Inflammatory macrophage treated with lipopolysaccharide for 1 hour (primary cell): ENCODE results near the gene IGF1R.
A peak's percentile ranks its signal among the peaks of the same experiment; 100 is the strongest.

Experiments
- DNase-seq, 2 donors: peaks; one replicate each; pipeline ENCODE4 v3.0.0-alpha.2; 2020 to 2022

The IGF1R gene

DNA sequence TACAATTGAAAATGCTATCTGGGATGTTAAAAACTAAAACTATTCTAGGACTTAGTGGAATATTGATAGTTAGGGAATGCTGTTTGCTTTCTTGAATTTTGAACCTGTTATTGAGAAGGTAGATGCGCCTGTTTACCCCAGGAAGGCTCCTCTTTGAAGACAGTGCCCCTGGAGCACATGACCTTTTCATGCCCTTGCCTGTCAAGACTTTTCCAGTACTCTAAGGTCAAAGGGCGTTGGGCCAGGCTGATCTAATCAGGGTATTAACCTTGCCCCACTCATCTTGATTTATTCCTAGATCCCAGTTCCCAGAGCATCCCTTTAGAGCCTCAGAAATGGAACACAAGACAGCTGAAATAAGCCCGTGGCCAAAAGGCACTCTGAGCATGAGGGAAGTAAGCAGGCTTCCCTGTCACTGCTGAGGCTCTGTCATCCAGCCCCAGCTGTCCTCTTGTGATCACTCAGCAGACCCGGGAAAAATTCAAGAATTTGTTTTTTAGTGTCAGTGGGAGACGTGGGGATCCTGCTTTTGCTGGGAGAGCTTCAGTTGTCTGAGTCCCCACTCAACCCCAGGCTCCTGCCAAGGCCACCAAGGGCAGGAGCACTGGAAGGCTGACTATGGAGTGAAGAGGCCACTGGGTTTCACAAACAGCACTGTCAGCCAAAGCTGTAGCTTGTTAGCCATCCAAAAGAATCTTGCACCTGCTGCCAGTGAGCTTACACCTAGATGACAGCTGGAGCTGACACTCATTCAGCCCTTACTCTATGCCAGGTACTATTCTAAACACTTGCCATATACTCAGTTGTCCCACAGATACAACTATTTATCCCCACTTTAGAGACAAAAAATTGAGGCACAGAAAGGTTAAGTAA lies 190.3 kb downstream of the IGF1R start:
- no peak for DNase-seq

DNA sequence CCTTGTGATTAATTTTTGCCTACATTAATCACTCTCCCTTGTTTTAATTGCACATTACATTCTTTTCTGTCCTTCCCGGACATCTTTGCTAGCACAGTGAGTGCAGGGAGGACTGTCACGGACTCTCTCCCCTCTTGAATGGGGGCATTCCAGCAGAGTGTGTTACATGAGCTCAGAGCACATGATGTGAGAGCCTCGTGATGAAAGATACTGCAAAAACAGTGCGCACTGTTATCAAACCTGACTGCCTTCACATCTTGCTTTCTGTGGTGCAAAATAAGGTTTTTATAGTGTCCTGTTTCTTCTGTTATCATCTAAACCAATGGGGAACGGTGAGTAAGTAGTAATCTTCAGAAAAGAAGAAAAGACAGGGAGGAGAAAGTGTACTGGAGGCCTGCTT lies 191.7 kb downstream of the IGF1R start:
- no peak for DNase-seq

DNA sequence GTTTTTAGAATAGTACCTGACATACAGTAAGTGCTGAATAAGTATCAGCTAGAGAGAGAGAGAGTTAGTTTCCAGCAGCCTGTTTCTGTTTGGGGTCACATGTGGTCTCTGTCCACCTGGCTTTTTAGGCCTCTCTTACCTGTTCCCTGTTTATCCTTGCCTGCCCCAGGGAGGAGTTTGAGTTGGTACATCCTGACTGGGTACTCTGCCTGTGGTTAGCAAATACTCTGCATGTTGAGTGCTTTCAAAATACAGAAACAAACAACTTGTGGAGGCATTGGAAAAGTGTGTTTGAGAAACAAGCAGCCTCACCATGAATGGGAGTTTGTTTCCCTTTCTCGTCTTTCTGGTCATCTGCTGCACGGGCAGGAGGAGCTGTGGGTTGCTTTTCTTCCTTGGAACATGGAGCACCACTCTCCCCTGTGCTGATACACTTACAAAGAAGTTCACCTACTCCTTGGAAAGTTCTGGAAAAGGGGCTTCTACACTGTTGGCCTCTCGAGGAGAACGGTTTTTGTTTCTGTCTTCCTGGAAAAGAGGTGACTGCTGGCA lies 193.2 kb downstream of the IGF1R start:
- no peak for DNase-seq

DNA sequence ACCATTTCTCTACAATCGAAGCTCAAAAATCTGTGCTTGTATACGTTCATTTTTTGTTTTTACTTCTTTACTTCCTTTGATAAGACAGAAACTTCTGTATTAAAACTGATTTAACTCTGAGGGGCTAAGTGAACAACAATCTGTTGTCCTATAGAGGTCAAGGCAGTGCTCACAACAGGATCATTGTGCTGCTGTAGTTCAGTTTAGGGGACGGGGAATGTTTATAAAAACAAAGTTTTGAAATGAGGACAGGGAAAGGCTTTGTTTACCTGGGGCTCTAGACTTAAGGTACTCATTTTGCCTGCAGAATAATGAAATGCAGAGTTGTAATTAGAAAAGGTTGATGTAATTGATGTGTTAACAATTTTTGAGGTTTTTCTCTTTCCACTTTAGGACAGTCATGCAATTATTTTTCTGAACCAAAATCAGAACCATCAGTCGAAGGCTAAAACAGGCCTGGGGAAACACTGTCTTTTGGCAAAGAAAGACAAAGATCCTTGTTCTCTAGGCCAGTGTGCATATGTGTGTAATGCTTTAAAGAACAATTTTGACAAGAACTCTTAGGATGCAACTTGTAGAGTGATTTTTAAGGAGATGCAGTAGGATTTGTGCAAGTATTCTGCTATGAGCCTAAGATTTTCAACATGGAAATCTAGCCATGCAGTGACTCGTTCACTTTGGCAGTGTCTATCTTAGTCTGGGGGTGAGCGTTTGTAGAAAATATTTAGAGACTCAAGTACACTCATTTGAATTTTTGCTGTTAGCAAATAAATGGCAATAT lies 194.0 kb downstream of the IGF1R start:
- DNase-seq, result no peak

DNA sequence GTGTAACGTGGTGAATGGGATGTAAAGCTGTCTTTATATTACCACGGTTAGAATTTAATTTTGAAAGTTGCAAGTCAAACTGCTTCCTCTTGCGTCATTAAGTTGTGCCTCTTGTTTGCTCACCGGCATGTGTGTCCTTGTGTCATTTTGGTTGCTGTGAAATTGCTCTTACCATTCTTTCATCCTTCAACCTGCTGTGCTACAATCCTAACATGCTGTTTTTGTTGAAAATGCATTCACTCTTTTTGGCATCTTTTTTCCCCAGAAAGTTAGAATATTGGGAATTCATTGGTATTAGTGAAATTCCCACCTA lies 194.6 kb downstream of the IGF1R start:
- DNase-seq, result no peak

DNA sequence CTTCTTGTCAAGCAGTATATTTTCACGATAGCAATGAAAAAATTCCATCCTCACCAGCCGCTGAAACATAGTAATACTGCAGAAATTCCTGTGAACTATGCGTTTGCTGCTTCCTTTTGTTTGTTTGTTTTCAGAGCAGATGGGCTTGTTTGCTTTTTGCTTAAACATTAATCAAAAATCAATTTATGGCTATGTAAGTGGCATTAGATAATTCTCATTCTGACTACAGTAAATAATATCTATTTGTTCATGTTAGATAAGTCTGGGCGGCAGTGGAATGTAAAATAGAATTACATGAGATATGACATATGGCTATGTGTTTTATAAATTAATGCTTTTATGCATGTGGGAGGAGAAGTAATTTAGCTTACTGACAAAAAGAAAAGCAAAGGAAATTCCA lies 195.5 kb downstream of the IGF1R start:
- no peak for DNase-seq

DNA sequence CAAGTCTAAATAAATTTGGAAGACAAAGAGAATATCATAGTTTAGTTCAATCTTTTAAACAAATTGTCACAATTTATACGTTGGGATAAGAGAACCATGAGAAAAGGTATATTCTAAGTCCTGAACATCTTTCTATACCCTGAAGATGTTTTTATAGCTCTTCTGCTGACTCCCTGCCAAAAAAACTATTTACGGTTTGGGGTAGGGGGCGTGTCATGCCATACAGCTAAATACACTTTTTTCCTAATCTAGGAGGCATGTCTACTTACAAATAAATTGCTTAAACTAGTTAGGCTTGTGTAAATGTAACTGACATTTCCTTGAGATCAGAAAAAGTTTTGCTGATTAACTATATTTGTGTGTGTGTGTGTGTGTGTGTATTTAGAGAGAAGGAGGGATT lies 195.9 kb downstream of the IGF1R start:
- DNase-seq, result no peak

DNA sequence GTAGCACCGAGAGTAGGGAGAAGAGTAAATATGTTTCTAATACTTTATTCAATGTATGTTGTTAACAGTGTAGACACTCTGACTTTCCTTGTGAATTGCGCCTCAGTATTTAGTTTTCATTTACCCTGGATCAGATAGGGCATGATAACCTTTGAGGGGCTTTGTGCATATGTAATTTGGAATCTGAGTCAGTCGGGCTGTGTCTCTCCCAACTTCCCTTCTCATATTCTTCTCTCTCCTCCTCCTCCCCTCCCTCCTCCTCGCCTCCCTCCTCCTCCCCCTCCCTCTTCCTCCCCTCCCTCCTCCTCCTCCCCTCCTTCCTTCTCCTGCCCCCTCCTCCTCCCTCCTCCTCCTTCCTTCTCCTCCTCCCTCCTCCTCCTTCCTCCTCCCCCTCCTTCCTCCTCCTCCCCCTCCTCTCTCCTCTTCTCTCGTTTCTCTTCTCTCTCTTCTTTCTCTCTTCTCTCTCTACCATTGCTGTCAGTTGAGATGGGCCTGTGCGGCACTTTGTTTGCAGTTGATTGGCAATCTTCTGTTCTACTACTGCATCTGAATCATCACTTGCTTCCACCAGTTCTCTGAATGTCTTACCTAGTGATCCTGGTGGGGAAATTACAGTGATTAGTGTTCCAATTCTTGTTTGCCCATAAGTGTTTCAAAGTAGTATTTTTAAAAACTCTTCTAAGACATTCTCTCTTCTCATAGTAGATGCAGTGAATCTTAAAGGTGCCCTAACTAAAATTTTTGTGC lies 197.0 kb downstream of the IGF1R start:
- DNase-seq, result no peak

DNA sequence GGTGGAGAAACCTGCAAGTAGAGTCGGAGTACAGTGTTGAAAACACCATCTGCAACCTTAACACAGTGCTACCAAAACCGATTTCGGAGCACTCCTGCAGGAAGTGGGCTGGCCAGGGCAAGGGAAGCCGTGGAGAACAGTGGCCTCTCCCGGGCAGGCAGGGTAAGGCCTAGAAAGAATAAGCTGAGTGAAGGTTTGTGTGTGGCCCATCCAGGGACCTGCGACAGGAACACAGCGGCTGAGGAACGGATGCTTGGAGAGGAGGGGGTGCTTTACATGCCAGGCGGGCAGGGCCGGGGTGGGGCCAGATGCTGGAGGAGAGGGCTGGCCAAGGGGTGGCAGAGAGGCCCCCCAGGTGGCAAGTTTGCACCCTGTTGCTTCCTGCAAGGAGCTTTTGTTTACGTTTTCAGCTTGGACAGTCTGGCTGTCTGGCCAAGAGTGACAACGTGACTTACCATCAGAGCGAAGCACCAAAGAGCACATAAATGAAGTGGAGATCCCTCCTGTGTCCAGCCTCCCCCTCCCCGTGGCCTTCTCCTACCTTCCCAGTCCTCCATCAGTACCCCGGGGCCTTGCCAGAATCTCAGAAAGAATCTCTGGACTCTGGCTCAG lies 202.7 kb downstream of the IGF1R start:
- peak; percentile 53 to 69 for DNase-seq

DNA sequence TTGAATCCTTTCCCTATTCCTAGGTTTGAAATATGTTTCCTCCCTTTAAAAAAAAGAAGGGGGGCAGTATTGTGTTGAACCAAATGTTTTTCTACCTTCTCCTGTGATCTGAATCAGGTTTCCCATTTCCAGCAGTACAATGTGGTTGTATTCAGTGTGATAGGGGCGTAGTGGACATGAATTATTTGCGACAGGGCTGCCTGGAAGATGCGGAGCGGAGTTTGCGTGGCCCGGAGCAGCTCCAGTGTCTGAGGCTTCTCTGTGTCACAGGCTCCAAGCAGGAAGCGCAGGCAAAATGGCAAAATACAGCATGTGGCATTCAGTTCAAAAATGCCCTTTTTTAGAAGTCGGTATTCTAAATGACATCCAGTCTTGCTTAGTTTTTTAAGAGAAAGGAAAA lies 204.8 kb downstream of the IGF1R start:
- peak; percentile 78 to 85 for DNase-seq

DNA sequence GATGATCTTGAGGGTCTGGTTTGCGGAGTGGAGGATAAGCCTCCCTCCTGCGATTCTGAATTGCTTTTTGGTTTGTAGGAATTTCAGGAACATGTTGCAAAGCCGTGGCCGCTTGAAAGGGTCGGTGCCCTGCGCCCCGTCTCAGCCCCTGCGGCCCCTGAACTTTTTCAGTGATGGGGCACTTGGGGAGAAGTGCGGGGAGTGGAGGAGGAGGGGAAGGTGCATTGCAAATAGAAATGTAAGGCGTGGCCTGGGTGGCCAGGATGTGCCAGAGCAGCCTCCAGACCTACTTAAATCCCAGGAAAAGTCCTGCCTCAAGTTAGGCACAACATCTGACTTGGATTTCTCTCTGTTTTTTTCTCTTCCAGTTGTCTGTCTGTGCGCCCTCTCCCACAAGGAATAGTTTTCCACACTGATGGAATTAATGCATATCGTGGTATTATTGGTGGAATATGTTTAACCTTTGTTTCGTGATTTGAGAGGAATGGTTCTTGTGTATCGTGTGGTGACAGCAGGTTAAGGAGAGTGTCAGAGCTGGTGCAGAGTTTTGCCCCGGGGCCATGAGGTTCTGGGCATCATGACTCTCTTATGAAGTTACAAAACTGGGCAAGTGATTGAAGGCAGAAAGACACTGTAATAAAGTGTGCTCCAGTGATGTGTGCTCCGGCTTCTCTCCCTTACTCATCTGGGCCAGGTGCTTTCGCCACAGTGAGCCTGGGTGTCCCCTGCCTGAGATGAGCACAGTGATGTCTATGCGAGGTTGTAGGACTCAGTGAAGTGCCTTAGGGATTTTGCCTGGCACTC lies 205.5 kb downstream of the IGF1R start:
- DNase-seq, result no peak

DNA sequence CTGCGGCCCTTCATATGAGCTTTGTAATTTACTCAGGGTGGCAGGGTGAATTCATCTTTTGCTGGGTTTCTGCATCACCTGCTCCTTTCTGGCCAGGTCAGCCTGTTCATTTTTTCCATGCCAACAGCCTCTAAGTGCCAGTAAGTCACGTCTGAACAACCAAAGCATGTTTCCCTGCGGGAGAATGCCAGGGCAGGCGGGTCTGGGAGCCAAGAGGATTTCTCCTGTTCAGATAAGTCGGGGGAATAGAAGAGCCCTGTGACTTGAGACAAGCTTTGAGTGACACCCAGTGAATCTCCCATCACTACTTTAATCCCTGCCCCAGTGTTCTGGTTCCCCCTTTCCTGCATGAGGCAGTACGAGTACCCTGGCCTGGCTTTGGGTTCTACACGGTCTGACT lies 206.2 kb downstream of the IGF1R start:
- no peak for DNase-seq

DNA sequence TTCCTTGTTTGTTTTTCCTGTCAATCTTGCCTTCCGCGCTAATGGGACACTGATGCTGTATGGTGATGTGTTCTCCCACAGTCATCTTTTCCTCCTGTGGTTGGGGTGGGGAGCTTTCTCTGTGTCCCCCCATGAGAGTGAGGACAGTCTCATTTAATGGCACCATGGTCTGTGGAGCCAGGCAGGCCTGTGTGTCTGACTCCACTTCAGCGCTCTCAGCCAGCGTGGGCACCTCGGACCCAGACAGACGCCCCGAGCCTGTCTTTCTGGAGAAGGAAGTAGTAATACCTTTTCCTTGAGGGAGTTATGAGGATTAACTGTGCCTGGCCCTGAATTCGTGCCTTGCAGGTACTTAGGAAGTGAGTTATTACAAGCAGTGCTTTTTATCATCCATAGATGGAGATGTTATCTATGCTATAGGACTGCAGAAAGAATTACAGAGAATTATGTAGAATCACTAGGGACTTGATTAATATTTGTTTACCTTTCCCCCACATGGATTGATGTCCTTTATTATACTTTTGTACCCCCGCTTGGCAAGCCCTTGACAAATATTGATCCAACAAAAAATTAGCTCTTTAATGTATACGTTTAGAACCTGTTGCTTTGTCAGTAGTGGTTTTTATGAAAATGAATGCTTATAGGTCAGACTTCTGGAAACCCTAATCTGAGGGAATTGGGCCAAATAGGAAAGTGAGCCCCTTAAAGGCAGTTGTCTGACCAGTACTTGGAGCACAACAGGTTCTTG lies 206.9 kb downstream of the IGF1R start:
- DNase-seq, result no peak

DNA sequence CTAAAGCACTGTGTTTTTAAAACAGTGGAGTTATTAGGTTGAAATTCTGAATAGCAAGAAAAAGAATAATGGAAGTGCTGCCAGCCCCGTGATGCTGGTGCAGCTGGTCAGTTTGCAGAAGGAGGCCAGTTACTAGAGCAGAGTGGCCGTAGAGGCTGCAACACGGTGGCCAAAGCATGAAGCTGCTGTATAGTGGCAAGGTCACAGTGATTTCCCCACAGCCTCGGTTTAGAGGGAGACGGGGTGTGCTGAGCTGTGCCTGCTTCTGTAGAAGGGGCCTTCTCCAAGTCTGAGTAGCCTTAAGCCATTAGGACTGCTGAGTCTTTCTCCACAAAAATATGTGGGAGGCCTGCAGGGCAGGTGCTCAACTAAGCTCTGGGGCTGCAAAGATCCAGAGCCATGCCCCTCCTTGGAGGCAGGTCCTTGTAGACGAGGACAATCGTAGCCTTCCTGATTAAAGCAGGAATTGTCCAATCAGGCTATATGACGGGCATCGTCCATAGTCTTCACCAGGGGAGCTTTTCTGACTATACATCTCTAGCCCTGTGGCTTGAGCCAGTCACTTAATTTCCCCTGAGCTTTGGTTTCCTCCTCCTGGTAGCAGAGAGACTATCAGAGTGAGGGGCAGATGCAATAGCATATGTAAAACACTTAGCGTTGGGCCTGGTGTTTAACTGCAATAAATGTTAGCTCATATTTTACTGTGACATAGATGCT lies 207.6 kb downstream of the IGF1R start:
- DNase-seq, result no peak

DNA sequence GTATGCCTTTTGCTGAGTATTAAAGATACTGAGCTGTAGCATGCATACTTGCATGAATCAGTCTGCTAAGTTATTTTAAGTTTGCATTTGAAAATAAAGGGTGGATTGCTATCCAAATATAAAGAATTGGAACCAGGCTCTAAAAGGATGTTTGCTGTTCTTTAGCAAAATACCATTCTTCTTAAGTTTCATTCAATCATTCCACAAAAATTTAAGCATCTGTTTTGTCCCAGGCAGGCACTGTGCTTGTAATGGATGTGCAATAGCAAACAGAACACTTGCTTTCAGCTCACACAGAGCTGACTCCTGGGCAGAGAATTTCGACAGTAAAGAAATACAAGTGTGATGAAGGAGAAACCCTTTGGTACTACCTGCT lies 208.2 kb downstream of the IGF1R start:
- no peak for DNase-seq

DNA sequence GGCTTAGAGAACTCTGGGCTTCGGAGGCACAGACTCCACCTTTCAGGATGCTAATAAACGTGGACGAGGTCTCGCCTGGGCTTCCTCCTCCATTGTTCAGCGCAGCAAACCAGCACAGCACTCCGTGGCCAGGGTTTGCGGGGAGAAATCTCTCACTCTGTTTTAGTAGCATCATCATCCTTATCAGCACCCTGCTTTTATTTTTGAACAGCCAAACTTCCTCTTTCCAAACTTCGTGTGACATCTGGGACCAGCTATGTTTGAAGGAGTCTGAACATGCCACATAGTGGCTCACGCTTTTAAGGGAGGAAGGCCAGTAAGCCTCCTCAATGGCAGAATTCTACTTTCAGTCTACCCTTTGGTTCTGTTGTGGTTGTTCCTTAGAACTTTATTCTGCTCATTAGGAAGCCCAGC lies 210.3 kb downstream of the IGF1R start:
- DNase-seq, result peak in 1 of 2 donors; percentile 25

DNA sequence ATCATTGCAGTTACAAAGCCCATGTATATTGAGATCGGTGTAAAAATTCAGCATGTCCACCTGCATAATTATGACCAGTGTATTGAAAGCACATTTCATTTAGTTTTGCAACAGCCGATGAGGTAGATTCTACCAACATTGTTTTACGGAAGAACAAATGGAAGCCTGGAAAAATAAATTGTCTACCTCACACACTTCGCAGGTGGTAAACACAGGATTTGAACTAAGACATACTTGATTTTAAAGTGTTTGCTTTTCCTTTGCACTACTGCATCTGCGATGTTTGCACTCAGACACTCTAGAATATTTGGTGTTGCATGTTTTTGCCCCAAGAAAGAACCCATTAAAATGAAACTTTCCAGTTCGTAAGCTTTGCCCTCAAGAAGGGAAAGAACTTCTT lies 210.8 kb downstream of the IGF1R start:
- no peak for DNase-seq

DNA sequence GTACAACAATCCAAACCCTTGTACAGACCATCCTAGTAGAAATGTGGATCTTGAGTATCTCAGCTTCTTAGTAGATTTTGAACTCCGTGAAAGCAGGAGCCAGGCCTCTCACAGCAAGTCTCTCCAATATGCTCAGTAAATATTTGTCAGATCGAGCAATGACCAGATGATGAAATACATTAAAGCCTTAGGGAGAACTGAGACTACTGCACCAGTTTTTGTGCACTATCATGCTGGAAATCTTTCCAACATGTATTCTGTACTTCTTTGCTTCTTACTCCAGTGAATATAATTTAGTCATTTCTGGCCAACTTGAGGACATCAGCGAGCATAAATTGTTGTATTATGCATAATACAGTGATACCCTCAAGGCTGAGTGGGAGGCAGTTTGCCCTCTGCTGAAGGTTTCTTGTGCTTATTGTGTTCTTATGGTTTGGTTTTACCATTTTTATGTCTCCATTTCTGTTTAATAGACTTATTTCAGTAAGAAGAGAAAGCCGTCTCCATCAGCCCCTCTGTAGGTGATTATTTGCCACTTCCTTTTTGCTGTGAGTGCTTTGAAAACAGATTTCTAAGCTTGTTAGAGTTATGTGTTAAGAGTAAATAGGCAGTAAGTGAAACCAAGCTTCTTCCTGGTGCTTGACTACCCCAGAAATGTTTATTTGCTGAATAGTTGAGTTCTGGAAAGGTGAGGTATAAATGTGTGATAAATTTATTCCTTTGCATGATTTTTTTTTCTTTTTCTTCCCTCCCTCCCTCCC lies 212.1 kb downstream of the IGF1R start:
- no peak for DNase-seq

DNA sequence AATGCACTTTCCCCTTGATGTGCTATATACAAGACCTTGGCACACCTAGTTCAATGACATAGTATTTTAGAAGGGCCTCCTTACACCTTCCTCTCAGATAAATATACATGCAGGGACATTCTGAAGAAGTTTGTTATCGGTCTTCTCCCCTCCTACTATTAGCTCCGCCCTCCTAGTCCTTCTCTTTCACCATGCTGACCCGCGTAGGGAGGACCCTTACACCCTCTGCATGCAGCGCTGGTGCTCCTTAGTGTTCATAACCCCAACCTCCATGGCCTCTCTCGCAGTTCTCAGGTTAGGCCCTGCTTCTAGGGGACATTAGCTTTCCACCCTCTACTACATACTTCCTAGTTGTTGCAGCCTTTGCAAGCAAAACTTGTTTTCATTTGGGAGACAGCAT lies 212.8 kb downstream of the IGF1R start:
- no peak for DNase-seq

DNA sequence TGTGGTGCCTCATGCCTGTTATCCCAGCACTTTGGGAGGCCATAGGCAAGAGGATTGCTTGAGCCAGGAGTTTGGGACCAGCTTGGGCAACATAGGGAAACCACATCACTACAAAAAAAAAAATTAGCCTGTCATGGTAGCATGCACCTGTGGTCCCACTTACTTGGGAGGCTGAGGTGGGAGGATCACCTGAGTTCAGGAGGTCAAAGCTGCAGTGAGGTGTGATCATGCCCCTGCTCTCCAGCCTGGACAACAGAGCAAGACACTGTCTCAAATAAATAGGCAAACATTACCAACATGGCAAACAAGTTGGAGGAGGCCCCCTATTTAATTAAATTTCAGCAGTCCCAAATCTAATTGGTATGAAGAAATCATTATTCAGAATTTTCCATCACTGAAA lies 215.6 kb downstream of the IGF1R start:
- no peak for DNase-seq
